Measurements from ENCODE around the gene TBX19.

DNA sequence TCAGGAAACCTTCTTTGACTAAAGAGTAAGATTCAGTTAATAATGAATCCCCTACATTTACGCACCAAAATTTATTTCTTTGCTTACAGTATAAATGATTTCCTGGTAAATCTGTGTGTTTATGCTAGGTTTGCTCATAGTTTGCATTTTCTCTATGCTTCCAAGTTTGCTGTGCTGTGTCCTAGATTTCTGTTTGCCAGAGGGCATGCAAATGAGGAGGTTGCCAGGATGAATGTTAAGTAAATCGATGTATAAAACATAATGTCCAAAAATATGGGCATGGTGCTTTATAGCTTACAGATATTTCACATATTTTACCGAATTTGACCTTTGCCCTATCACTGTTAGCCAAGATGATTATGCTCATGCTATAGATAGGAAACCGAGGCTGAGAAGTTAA lies 63.8 kb downstream of the TBX19 start:
- TF ChIP-seq, protein P1, sequence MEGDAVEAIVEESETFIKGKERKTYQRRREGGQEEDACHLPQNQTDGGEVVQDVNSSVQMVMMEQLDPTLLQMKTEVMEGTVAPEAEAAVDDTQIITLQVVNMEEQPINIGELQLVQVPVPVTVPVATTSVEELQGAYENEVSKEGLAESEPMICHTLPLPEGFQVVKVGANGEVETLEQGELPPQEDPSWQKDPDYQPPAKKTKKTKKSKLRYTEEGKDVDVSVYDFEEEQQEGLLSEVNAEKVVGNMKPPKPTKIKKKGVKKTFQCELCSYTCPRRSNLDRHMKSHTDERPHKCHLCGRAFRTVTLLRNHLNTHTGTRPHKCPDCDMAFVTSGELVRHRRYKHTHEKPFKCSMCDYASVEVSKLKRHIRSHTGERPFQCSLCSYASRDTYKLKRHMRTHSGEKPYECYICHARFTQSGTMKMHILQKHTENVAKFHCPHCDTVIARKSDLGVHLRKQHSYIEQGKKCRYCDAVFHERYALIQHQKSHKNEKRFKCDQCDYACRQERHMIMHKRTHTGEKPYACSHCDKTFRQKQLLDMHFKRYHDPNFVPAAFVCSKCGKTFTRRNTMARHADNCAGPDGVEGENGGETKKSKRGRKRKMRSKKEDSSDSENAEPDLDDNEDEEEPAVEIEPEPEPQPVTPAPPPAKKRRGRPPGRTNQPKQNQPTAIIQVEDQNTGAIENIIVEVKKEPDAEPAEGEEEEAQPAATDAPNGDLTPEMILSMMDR (conservative IDR thresholded peaks at IDR 0.05; ENCODE audit: low read depth, low read length) = no peak
- TF ChIP-seq EZH2 (IDR thresholded peaks at IDR 0.05; ENCODE audit: low read length, unreplicated experiment) = no peak

All from PC-3 (cell line).